ENCODE results near the gene MTHFD2L.

DNA sequence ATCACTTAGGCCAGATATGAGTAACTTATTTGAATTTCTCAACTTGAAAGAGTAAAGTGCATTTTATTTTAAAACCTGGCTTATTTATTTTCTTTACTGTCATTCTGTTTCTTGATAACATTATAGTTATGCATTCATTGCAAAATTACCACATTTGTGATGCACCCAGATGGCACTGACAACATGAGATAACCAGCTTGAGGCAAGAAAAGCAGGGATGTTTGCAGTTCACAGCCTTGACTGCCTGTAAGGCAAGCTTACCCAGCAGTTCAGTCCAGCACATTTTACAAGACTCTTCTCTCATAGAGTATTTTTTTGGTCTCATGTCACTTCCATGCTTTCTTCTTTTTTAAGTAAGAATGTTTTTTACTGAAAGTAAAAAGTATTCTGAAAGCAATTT is 125.0 kb downstream of the MTHFD2L start:
- TF ChIP-seq, protein P1, sequence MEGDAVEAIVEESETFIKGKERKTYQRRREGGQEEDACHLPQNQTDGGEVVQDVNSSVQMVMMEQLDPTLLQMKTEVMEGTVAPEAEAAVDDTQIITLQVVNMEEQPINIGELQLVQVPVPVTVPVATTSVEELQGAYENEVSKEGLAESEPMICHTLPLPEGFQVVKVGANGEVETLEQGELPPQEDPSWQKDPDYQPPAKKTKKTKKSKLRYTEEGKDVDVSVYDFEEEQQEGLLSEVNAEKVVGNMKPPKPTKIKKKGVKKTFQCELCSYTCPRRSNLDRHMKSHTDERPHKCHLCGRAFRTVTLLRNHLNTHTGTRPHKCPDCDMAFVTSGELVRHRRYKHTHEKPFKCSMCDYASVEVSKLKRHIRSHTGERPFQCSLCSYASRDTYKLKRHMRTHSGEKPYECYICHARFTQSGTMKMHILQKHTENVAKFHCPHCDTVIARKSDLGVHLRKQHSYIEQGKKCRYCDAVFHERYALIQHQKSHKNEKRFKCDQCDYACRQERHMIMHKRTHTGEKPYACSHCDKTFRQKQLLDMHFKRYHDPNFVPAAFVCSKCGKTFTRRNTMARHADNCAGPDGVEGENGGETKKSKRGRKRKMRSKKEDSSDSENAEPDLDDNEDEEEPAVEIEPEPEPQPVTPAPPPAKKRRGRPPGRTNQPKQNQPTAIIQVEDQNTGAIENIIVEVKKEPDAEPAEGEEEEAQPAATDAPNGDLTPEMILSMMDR (IDR thresholded peaks at IDR 0.05; ENCODE audit: low read length): no peak
- no peak for TF ChIP-seq EZH2 (IDR thresholded peaks at IDR 0.05; ENCODE audit: borderline replicate concordance, low read length)

Data from OCI-LY1 (cell line).